RPMI7951 (cell line): Measurements from ENCODE around the gene LRRC37B. TPM values are rescaled to one million over a fixed set of nuclear protein-coding genes. Genes with fewer than 3 reads are reported as not detected.
"Not testable (repeated sequence)": the region's sequence is repeated elsewhere in the genome, so short reads cannot be mapped to it uniquely, and the experiment has no call there.

Source experiments
- DNase-seq: peaks from one replicate; pipeline ENCODE4 v3.0.0-alpha.2; 2012; ENCODE audit warnings: low read depth
- total RNA-seq: library from RNA; depleted of rRNA; stranded (reverse); fragments of >200 nt; shearing (Covaris generic); gene quantifications from 2 replicates; pipeline ENCODE4 v1.2.3, GENCODE V29; 2014; rRNA removed

Gene LRRC37B
- total RNA-seq, result 4.2 and 12.6 TPM in 2 replicates

DNA sequence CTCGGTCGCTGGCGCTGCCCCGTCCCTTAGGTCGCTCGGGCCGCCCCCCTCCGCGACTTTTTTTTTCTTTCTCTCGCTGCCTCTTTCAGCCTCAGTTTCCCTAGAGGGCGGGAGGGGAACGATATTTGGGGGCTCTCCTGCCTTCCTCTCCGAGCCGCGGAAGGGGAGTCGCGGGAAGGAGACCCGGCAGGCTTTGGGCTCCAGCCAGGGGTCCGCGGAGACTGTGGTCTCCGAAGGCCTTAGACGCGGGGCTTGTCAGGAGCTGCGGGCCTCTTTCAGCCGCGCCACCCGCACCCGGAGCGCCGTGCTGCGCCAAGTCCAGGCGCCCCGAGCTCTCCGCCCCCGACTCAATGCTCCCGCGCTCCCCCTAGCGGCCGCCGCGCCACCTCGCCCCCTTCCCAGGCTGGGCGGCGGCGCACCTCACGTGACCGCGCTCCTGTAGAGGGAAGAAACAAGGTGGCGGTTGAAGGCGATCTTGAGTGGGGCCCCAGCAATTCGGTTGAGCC is at the start of gene LRRC37B:
LRRC37B (plus strand) TSS at position 427 of the 506 bp plus-strand sequence. CDS start 14,010 bp downstream, outside the sequence.
- DNase-seq, result peak; percentile 66

DNA sequence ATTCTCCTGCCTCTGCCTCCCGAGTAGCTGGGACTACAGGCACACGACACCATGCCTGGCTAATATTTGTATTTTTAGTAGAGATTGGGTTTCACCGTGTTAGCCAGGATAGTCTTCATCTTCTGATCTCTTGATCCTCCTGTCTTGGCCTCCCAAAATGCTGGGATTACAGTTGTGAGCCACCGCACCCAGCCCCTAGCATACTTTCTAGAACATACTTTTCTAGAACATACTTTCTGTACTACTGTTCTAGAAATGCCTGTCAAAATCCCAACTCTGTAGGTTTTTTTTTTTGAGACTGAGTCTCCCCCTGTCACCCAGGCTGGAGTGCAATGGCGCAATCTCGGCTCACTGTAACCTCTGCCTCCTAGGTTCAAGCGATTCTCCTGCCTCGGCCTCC is 43.1 kb upstream of the LRRC37B start:
- not testable (repeated sequence) for DNase-seq

DNA sequence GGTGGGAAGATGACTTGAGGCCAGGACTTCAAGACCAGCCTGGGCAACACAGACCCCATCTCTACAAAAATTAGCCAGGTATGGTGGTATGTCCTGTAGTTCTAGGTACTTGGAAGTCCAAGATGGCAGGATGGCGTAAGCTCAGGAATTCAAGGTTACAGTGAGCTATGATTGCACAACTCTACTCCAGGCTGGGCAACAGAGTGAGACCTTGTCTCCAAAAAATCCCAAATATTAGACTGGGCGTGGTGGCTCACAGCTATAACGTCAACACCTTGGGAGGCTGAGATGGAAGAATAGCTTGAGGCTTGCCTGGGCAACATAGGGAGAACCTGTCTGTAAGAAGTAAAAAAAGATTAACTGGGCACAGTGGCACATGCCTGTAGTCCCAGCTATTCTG is 39.5 kb upstream of the LRRC37B start:
- no peak for DNase-seq

DNA sequence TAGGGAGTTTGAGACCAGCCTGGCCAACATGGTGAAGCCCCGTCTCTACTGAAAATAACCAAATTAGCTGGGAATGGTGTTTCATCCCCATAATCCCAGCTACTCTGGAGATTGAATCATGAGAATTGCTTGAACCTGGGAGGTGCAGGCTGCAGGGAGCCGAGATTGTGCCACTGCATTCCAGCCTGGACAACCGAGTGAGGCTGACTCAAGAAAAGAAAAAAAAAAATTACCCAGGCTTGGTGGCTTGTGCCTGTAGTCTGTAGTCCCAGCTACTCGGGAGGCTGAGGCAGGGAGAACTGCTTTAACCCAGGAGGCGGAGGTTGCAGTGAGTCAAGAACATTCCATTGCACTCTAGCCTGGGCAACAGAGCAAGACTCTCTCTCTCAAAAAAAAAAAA is 36.8 kb upstream of the LRRC37B start:
- not testable (repeated sequence) for DNase-seq

DNA sequence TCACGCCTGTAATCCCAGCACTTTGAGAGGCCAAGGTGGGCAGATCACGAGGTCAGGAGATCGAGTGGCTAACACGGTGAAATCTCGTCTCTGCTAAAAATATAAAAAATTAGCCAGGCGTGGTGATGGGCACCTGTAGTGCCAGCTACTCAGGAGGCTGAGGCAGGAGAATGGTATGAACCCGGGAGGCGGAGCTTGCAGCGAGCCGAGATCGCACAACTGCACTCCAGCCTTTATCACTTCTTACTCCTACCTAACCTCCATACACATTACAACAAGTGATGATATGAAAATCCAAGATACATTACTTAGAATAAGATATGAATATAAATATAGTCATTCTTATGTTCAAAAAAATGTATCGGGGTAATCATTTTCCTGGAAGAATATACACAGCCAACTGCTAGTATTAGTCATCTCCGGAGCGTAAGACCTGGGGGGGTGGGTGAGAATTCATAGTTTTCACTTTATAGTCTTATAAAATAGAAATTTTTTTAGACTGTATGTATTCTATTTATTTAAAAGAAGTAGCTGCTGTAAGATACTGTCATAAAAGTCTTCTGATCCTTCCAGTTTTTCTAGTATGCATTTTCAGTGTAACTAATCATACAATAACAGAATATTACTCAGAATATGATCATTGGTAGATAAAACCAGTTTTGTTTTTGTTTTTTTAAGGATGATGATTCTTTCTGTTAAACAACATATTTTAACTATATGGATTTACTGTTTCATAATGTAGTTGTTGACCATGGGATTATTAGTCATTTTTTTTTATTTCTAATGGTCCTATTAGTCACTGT is 32.7 kb upstream of the LRRC37B start:
- DNase-seq, result not testable (repeated sequence)

DNA sequence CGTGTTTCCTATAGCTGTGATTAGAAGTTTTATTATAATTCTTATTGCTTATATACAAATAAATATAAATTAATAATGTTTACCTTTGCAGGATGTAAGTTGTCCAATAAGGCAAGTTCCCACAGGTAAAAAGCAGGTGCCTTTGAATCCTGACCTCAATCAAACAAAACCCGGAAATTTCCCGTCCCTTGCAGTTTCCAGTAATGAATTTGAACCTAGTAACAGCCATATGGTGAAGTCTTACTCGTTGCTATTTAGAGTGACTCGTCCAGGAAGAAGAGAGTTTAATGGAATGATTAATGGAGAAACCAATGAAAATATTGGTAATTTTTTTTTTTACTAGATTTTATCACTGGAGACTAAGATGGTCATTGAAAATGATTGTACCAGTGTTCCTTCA is 31.8 kb upstream of the LRRC37B start:
- DNase-seq, result not testable (repeated sequence)

DNA sequence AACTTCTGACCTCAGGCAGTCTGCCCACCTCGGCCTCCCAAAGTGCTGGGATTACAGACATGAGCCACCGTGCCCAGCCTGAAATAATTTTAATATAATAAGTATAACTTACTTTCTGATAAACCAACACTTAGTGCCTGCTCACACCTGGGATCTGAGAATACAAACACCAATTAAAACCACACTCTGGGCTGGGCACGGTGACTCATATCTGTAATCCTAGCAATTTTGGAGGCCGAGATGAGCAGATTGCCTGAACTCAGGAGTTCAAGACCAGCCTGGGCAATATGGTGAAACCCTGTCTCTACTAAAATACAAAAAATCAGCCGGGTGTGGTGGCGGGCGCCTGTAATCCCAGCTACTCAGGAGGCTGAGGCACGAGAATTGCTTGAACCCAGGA is 15.4 kb upstream of the LRRC37B start:
- not testable (repeated sequence) for DNase-seq

DNA sequence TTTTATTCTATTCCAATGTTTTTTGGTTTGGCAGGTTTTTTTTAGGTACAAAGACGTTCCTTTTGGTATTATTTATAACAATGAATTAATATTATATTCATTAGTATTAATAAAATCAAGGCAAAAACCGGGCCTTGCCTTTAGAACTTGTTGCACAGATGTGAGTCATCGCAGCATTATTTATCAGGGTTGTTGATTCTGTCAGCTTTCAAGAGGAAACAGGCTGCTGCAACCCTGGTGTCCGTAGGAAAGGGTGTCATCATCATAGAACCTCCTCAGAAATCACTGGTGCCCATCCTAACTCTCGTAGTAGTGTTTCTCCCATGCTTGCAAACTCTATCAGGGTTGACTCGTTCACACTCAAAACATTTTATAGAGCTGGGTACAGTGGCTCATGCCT is 10.2 kb upstream of the LRRC37B start:
- DNase-seq, result no peak

DNA sequence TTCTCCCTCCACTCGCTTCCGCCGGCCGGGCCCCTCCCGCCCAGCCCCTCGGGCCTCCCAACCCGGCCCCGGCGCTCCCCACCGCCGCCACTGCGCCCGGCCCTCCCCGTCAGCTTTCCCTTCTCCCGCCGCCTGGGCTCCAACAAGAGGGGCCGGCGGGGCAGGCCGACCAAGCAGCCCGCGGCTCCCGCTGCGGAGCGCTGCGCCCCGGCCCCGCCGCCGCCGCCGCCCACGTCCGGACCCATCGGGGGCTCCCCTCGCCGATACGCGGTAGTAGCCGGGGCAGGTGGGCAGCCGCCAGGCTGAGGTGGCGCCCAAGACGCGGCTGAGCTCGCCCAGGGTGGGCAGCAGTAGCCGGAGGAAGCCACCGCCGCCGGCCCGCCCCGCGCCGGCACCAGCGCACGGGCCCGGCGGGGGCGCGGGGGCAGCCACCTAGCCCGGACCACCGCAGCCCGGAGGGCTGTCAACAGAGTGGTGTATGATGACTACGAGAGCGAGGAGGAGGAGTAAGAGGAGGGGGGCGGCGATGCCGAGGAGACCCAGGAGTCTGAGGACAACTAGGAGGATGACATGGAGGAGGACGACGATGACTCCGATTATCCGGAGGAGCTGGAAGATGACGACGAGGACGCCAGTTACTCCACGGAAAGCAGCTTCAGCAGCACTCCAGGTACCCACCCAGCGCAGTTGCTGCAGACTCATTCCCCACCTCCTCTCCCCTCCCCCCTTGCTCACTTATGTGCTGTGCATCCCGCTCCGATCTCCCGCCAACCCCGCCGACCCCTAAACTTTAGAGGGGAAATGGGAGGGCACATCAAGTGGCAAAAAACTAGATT is 498 bp downstream of the LRRC37B start:
- peak; percentile 11 for DNase-seq

DNA sequence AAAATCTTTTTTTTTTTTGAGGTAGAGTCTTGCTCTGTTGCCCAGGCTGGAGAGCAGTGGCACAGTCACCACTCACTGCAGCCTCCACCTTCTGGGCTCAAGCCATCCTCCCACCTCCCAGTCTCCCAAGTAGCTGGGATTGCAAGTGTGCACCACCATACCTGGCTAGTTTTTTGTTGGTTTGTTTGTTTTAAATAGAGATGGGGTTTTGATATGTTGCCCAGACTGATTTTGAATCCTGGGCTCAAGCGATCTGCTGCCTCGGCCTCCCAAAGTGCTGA is 2.0 kb downstream of the LRRC37B start:
- no peak for DNase-seq

DNA sequence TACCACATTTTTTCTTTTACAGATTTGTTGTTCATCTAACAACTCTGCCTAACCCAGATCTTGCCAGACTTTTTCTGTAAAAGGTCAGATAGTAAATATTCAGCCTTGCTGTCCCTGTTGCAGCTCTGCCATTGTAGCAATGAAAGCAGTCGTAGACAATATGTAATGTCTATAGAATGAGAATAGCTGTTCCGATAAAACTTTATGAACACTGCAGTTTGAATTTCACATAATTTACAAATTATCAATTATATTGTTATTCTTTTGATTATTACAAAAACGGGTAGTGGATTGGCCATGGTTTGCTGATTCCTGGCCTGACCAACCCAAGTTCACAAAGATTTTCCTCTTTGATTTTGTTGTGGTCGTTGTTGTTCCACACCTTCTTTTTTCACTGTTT is 2.9 kb downstream of the LRRC37B start:
- no peak for DNase-seq

DNA sequence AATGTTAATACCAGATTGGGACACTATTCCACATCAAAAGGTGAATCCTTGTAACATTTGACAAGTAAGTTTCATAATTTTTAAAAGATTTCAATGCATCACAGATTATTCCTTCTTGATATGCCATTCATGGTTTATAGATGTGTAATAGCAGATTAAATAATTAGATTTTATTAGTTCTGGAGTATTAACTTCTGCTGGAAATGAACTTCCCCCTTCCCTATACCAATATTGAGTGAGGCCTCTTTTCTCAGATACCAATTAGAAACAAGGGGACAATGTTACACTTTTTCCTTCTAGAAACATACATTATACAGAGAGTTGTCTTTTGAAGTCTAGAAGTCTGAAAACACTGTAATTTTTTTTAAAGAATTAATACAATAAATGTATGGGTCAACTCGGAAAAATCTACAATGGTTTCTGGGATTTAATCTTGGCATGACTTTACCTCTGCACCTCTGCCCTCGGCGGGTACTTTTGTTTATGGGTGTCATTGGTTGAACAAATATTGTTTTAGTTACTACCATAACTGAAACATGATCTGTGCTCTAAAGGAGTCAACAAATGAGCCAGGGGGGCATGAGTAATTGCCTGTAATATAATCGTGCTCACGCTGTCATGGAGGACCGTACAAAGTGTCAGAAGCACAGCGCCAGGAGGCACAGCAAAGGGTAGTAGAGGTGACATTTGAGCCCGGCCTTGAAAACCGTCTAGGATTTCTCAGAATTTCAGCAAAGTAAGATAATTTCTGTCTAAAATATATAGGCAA is 8.2 kb downstream of the LRRC37B start:
- no peak for DNase-seq

DNA sequence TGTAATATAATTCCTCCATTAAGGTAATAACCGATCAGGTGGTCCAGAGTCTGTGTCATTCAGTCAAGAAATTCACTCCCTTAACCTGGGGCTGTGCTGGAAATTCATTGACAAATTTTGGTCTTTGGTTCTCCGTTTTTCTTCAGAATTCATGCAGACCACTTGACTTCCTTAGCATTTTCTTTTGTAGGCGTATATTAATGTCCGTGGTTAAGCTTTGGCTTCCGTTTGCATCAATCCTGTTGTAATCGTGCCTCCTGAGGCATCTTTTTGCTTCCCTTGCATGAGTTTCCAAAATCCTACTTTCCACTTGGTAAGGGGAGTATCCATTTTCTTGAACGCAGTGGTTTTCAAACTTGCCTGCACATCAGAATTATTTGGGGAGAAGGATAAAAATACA is 9.0 kb downstream of the LRRC37B start:
- DNase-seq, result no peak

DNA sequence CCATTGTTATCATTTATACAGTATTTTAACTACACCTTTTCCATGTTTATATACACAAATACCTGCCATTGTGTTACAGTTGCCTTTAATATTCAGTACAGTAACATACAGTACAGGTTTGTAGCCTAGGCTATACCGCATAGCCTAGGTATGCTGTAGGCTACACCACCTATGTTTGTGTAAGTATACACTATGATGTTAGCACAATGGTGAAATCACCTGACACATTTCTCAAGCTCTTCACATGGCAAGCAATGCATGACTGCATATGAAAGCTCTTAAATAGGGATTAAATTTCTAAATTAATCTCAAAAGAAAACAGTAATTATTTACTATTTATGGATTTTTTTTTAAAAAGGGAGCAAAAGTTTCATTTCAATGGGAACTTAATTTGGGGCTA is 12.0 kb downstream of the LRRC37B start:
- no peak for DNase-seq

DNA sequence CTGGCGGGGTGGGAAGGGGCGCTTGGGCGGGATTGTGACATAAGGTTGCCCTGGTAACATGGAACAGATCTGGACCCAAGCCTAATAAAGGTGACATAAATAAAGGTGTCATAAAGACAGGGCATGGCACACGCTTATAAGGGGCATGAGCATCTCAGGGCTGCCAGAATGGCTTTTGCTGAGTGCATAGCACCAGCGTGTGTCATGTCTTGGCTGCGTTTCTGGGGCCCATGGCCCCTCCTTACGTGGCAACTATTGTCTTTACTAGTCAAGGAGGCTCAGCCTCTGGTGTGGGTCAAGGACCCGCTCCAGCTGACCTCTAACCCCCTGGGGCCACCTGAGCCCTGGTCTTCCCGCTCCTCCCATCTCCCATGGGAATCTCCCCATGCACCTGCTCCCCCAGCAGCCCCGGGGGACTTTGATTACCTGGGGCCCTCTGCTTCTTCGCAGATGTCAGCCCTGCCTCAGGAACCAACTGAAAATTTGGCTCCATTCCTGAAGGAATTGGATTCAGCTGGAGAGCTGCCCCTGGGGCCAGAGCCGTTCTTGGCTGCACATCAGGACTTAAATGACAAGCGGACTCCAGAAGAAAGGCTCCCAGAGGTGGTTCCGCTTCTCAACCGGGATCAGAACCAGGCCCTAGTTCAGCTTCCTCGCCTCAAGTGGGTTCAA is 13.9 kb downstream of the LRRC37B start:
- no peak for DNase-seq

DNA sequence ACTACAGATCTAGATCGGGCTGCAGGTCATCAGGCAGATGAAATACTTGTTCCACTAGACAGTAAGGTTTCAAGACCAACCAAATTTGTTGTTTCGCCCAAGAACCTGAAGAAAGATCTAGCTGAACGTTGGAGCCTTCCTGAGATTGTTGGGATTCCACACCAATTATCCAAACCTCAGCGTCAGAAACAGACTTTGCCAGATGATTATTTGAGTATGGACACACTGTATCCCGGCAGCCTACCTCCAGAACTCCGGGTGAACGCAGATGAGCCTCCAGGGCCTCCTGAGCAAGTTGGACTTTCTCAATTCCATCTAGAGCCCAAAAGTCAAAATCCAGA is 14.4 kb downstream of the LRRC37B start:
- no peak for DNase-seq

DNA sequence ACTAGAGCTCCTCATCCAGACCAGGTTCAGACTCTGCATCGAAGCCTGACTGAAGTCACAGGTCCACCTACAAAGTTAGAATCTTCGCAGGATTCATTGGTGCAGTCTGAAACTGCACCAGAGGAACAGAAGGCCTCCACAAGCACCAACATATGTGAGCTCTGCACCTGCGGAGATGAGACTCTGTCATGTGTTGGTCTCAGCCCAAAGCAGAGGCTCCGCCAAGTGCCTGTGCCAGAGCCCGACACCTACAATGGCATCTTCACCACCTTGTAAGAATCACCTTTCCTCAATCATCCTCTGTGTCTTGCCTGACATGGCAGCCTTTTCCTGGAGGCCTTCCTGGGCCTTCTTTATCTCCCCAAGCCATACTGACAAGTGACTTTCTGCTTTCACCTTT is 15.4 kb downstream of the LRRC37B start:
- DNase-seq, result not testable (repeated sequence)

DNA sequence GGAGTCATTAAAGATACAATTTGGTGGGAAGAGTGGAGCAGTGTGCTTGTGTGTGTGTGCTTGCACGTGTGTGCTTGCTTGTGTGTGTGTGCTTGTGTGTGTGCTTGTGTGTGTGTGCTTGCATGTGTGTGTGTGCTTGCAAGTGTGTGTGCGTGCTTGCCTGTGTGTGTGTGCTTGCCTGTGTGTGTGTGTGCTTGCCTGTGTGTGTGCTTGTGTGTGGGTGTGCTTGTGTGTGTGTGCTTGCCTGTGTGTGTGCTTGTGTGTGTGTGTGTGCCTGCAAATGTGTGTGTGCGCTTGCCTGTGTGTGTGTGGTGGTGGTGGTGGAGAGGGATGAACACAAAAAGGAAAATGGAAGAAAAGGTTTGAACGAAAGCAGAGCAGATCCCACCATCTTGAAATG is 20.1 kb downstream of the LRRC37B start:
- not testable (repeated sequence) for DNase-seq

DNA sequence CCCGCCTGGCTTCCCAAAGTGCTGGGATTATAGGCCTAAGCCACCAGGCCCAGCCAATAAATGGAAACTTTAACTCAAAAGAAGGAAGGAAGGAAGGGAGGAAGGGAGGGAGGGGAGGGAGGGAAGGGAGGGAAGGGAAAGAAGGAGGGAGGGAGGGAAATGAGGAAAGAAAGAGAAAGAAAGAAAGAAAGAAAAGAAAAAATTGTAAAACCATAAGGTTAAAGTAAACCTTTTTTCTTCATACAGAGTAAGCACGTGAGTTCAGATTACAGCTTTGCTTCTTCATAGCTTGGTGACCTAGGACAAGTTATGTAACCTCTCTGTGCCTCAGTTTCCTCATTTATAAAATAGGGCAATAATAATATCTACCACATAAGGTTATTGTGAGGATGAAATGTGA is 26.0 kb downstream of the LRRC37B start:
- DNase-seq, result no peak

DNA sequence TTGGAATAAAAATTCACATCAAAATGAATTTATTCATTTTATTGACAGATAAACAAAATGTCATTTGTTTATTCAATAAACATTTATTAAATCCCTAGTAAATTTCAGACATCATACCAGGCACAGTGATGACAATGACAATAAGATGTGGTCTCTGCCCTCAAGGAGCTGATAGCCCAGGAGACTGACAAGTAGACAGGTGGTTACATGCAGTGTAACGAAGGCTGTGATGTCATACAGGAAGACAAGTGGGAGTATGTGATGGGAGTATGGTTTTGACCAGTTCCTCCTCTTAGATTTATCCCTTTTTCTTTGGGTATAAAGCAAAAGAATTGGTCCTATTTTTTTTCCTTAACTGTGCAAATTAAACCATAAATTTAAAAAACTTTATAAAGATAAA is 26.6 kb downstream of the LRRC37B start:
- DNase-seq, result not testable (repeated sequence)

DNA sequence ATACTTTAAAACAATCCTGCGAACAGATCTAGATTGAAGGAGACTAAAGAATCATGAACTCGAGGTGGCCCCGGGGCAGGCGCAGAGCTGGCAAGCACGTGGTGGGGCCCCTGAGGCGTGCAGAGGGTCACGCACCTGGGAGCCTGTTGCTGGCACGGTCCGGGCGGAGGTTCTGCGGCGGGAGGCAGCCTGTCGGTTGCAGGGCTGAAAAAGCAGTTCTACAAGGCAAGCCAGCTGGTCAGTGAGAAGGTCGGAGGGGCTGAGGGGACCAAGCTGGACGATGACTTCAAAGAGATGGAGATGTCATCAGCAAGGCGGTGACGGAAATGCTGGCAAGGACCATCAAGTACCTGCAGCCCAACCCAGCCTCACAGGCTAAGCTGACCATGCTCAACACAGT is 33.1 kb downstream of the LRRC37B start:
- DNase-seq, result not testable (repeated sequence)
